Left renal cortex interstitium (tissue), 4 donors: ENCODE measurements around the gene NDOR1. TPM values are rescaled to one million over a fixed set of nuclear protein-coding genes. Genes with fewer than 3 reads are reported as not detected.
A peak's percentile ranks its signal among the peaks of the same experiment; 100 is the strongest.
"Not testable (repeated sequence)": the region's sequence is repeated elsewhere in the genome, so short reads cannot be mapped to it uniquely, and the experiment has no call there.

ENCODE experiments used
- DNase-seq, 4 donors: peaks; one replicate each; pipeline ENCODE4 v3.0.0-alpha.2; 2013; ENCODE audit warnings: low read depth in 4 of 4, low spot score in 2 of 4, missing footprints in 1 of 4
- polyA plus RNA-seq, 4 donors: library from polyadenylated mRNA; unstranded; fragments of 120-200 nt; gene quantifications; one replicate each; pipeline ENCODE4 v1.2.1, GENCODE V29; 2013; ENCODE audit not compliant: insufficient read length in 4 of 4

Gene NDOR1
- polyA plus RNA-seq, 4 donors = 7.0 to 20.2 (median 14.5) TPM

DNA sequence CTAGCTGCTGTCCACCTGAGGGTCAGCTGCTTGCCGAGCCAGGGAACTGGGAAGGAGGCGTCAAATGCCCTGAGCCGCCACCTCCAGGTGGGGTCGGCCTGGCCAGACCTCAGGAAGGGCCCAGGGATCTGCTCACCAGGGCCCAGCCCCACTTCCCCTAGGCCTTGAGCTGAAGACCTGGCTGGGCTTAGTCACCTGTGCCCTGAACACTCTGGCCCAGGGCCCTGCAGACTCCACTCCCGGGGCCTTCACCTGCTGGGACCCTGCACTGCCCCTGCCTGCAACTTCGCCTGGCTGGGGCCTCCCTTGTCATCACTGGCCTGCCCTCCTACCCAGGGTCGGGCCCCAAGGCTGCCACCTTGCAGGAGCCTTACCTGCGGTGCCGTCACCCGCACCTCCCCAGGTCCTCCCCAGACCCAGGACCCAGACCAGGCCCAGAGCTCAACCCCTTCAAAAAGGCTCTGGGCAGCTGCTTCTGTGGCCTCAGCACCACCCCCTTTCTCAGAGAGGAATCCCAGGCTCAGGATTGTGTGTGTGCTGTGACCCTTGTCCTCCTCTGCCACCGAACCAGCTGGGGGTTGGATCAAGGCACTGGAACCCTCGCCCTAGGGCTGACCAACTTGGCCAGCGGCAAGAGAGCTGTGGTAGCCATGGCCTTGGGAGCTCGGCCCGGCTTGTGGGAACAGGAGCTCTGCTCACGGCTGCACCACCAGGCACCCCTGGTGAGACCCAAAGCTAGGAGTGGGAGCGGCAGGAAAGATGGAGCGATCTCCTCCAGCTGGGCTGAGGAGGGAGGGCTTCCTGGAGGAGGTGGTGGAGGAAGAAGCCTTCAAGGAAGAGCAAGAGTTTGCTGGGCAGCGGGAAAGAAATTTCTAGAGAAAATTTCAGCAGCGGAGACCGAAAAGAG lies 48.5 kb downstream of the NDOR1 start:
- no peak for DNase-seq

- peak; percentile 65 to 84 (median 79) for DNase-seq
Measured at GRCh38 chr9:137254624-137255447, 49.3 kb downstream of the NDOR1 start, which contains the start of gene NELFB. NELFB (plus strand) TSS chr9:137255327.

- no peak for DNase-seq
Measured at GRCh38 chr9:137255448-137256114, 50.1 kb downstream of the NDOR1 start.

- no peak for DNase-seq
Measured at GRCh38 chr9:137256362-137256761, 50.9 kb downstream of the NDOR1 start.

GRCh38 chr9:137256856-137257255 lies 51.4 kb downstream of the NDOR1 start:
- DNase-seq = no peak

- DNase-seq = not testable (repeated sequence)
Measured at GRCh38 chr9:137262173-137262908, 56.8 kb downstream of the NDOR1 start.

- no peak for DNase-seq
Measured at GRCh38 chr9:137262909-137263285, 57.4 kb downstream of the NDOR1 start.

DNA sequence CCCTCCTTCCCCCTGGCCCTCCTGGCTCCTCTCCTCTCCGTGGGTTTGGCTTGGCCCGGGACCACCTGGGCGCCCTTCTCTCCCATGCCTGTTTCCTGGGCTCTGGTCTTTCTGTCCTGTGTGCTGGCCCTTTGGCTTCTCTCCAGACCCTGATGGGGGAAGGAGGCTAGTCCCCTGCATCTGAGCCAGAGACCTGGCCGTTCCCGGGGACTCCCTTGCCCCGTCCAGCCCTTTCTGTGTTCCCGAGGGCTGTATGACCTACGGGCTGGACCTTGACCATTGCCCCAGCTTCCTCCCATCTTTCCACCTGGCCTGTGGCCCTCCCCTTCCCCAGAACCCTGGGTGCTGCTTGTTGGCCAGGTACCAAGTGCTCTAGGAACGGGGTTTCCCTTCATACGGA lies 58.0 kb downstream of the NDOR1 start:
- no peak for DNase-seq

DNA sequence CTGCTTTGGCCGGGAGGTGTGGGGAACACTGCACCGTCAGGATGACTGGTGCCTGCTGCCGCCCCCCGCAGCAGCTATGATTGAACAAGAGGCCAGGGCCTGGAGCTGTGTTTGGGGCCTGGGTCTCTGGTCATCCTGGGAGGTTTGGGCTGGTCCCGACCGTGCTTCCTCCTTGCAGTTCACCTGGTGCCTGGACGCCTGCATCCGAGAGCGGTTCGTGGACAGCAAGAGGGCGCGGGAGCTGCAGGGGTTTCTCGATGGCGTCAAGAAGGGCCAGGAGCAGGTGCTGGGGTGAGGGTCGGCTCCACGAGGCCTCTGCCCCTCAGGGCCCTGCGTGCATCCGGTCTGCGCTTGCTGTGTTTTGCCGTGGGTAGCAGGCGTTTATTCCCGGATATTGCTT lies 58.6 kb downstream of the NDOR1 start:
- DNase-seq = no peak

GRCh38 chr9:137265496-137266161 lies 60.1 kb downstream of the NDOR1 start:
- DNase-seq = no peak

DNA sequence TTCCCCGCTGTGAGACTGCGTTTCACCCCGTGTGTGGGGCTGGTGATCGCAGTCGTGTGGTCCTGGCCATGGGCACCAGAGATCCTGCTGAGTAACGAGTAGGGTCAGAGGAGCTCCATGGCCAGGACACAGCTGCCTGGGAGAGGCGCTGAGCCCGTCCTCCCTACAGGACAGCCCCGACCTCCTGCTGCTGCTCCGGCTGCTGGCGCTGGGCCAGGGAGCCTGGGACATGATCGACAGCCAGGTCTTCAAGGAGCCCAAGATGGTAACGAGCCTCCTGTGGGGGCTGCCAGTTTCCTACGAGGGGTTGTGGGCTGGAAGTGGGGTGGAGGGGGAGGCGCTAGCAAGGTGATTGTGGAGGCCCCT lies 60.6 kb downstream of the NDOR1 start:
- DNase-seq = no peak

Other genes starting within 250 kb of the NDOR1 start
- gene PTGDS, start 228.2 kb upstream of the NDOR1 start, polyA plus RNA-seq = 10 to 100 TPM; 34.0 to 80.6 (median 34.4) TPM
- under 1 TPM in 3 of 4 donors, not detected in 1; 0.08 to 0.41 (median 0.17) TPM for gene LCNL1, start 222.7 kb upstream of the NDOR1 start, polyA plus RNA-seq
- 10 to 100 TPM; 22.4 to 53.2 (median 41.4) TPM for gene PAXX, start 213.3 kb upstream of the NDOR1 start, polyA plus RNA-seq
- 1 to 10 TPM in 1 of 4 donors, under 1 TPM in 3; 0.49 to 1.2 (median 0.74) TPM for gene CLIC3, start 209.1 kb upstream of the NDOR1 start, polyA plus RNA-seq
- gene ABCA2, start 177.5 kb upstream of the NDOR1 start, polyA plus RNA-seq = 10 to 100 TPM; 36.4 to 60.9 (median 55.4) TPM
- under 1 TPM in 2 of 4 donors, not detected in 2; 0.08 to 0.12 TPM for gene FUT7, start 173.6 kb upstream of the NDOR1 start, polyA plus RNA-seq
- 10 to 100 TPM; 19.8 to 46.8 (median 34.4) TPM for gene NPDC1, start 159.5 kb upstream of the NDOR1 start, polyA plus RNA-seq
- 1 to 10 TPM; 2.8 to 6.0 (median 5.1) TPM for gene ENTPD2, start 151.6 kb upstream of the NDOR1 start, polyA plus RNA-seq
- gene SAPCD2, start 135.1 kb upstream of the NDOR1 start, polyA plus RNA-seq = 10 to 100 TPM in 1 of 4 donors, 1 to 10 TPM in 3; 5.5 to 10.0 (median 8.6) TPM
- 1 to 10 TPM; 4.2 to 7.4 (median 5.9) TPM for gene UAP1L1, start 128.2 kb upstream of the NDOR1 start, polyA plus RNA-seq
- gene MAN1B1, start 118.7 kb upstream of the NDOR1 start, polyA plus RNA-seq = 10 to 100 TPM; 46.5 to 70.7 (median 63.1) TPM
- gene DPP7, start 91.0 kb upstream of the NDOR1 start, polyA plus RNA-seq = 10 to 100 TPM; 14.5 to 31.9 (median 25.1) TPM
- gene GRIN1, start 66.5 kb upstream of the NDOR1 start, polyA plus RNA-seq = under 1 TPM in 3 of 4 donors, not detected in 1; 0.06 to 0.60 (median 0.20) TPM
- under 1 TPM in 3 of 4 donors, not detected in 1; 0.12 to 0.29 (median 0.17) TPM for gene LRRC26, start 35.6 kb upstream of the NDOR1 start, polyA plus RNA-seq
- under 1 TPM in 1 of 4 donors, not detected in 3; 0.16 TPM for gene TMEM210, start 33.6 kb upstream of the NDOR1 start, polyA plus RNA-seq
- 10 to 100 TPM; 31.3 to 56.1 (median 44.4) TPM for gene ANAPC2, start 17.1 kb upstream of the NDOR1 start, polyA plus RNA-seq
- gene SSNA1, start 17.0 kb upstream of the NDOR1 start, polyA plus RNA-seq = 10 to 100 TPM; 44.5 to 78.1 (median 56.9) TPM
- 10 to 100 TPM; 12.8 to 15.4 (median 14.7) TPM for gene TPRN, start 5.0 kb upstream of the NDOR1 start, polyA plus RNA-seq
- 10 to 100 TPM; 37.2 to 53.2 (median 43.5) TPM for gene TMEM203, start 52 bp upstream of the NDOR1 start, polyA plus RNA-seq
- 10 to 100 TPM in 3 of 4 donors, 1 to 10 TPM in 1; 5.4 to 15.1 (median 13.1) TPM for gene RNF208, start 16.5 kb downstream of the NDOR1 start, polyA plus RNA-seq
- gene CYSRT1, start 19.5 kb downstream of the NDOR1 start, polyA plus RNA-seq = 10 to 100 TPM in 2 of 4 donors, 1 to 10 TPM in 2; 5.1 to 20.9 (median 12.5) TPM
- gene RNF224, start 21.8 kb downstream of the NDOR1 start, polyA plus RNA-seq = 10 to 100 TPM in 2 of 4 donors, 1 to 10 TPM in 2; 3.6 to 20.1 (median 12.5) TPM
- gene SLC34A3, start 25.2 kb downstream of the NDOR1 start, polyA plus RNA-seq = 10 to 100 TPM in 2 of 4 donors, 1 to 10 TPM in 2; 4.4 to 15.4 (median 8.9) TPM
- 100 to 1,000 TPM; 324 to 444 (median 393) TPM for gene TUBB4B, start 35.6 kb downstream of the NDOR1 start, polyA plus RNA-seq
- gene STPG3, start 45.6 kb downstream of the NDOR1 start, polyA plus RNA-seq = 1 to 10 TPM; 1.0 to 3.5 (median 2.3) TPM
- 10 to 100 TPM; 49.5 to 67.0 (median 56.4) TPM for gene NELFB, start 49.6 kb downstream of the NDOR1 start, polyA plus RNA-seq
- gene TOR4A, start 72.0 kb downstream of the NDOR1 start, polyA plus RNA-seq = 1 to 10 TPM; 3.9 to 8.5 (median 6.3) TPM
- gene NRARP, start 96.6 kb downstream of the NDOR1 start, polyA plus RNA-seq = 1 to 10 TPM; 5.7 to 8.5 (median 8.2) TPM
- 10 to 100 TPM in 3 of 4 donors, 1 to 10 TPM in 1; 8.1 to 26.1 (median 19.7) TPM for gene EXD3, start 217.5 kb downstream of the NDOR1 start, polyA plus RNA-seq
- gene NOXA1, start 217.7 kb downstream of the NDOR1 start, polyA plus RNA-seq = 10 to 100 TPM in 1 of 4 donors, 1 to 10 TPM in 3; 4.3 to 13.1 (median 9.1) TPM
- gene ENTPD8, start 235.7 kb downstream of the NDOR1 start, polyA plus RNA-seq = under 1 TPM; 0.35 to 0.74 (median 0.64) TPM